NK-92 treated with Interleukin-12 subunit alpha and Interleukin-12 subunit beta, amount 100 ng/mL, for 24 hours (cell line): ENCODE data around the gene STING1.
"Not testable (repeated sequence)": the region's sequence is repeated elsewhere in the genome, so short reads cannot be mapped to it uniquely, and the experiment has no call there.

Source experiments
- DNase-seq: peaks from one replicate; lab custom pipeline; 2025; lab: John Stamatoyannopoulos, UW

Gene STING1

DNA sequence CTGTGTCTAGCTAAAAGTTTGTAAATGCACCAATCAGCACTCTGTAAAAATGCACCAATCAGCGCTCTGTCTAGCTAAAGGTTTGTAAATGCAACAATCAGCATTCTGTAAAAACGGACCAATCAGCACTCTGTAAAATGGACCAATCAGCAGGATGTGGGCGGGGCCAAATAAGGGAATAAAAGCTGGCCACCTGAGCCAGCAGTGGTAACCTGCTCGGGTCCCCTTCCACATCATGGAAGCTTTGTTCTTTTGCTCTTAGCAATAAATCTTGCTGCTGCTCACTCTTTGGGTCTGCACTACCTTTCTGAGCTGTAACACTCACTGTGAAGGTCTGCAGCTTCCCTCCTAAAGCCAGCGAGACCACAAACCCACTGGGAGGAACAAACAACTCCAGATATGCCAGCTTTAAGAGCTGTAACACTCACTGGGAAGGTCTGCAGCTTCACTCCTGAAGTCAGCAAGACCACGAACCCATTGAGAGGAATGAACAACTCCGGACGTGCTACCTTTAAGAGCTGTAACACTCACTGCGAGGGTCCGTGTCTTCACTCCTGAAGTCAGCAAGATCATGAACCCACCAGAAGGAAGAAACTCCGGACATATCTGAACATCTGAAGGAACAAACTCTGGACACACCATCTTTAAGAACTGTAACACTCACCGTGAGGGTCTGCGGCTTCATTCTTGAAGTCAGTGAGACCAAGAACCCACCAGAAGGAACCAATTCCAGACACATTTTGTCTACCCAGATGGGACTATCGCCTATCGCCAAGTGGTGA lies 20.7 kb upstream of the STING1 start:
- not testable (repeated sequence) for DNase-seq

DNA sequence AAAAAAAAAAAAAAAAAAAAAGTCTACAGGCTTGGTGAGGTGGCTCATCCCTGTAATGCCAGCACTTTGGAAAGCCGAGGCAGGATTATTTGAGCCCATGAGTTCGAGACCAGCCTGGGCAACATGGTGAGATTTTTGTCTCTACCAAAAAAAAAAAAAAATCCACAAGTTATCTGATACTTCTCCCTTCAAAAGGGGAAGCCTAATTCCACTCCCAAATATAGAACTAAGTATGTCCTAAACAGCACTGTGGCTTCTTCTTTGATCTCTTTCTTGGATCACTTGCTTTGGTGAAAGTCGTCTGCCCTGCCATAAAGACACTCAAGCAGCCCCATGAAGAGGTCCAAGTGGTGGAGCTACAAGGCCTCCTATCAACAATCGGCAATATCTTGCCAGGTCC lies 18.8 kb upstream of the STING1 start:
- no peak for DNase-seq

DNA sequence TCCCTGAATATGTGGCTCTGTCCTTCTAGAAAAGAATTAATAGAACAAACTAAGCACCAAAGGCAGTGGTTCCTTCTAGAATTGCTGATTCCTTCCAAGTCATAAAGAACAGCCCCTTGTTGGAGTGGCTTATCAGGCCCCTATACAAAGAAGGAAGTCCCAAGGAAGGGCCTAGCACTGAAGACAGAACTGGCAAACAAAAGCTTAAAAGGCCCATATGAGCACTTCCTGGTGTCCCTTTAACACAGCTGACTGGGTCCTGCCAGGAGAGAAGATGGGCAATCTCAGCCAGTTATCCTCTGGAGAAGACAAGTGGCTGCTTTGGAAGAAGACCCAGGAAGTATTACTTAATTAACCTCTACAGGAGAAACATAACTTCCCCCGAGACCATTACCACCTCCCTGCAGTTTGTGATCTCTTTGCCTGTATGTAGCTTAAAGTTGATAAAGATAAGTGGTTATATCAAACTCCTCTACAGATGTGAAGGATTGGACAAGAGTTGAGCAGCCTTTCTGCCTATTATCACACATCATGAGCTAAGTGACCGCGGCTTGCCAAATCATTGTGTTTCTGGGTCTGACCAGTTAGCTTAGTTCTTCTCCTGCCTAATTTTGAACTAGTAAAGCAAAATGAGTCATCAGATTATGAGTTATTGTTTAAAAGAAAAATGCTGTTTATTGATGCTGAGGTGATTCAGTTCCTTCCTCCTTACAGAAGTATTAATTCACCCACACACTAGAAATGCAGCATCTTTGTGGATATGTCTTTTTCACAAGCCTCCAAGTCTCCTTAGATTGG lies 13.3 kb upstream of the STING1 start:
- peak; percentile 6 for DNase-seq

DNA sequence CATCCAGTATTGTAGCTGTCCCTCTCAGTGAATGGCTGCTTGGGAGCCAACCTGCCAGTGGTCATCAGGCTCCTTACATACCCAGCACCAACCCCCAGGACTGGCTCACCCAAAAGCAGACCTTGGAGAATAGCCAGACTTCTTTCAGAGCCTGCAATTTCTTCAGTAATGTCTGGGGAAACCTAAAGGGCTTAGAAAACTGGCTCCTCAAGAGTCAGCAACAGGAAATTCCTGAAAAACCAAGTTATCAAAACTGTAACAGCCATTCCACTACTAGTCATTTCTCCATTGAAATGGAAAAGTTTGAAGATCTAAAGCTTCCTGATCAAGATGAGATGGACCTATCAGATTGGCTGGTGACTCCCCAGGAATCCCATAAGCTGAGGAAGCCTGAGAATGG lies 12.3 kb upstream of the STING1 start:
- DNase-seq, result no peak

DNA sequence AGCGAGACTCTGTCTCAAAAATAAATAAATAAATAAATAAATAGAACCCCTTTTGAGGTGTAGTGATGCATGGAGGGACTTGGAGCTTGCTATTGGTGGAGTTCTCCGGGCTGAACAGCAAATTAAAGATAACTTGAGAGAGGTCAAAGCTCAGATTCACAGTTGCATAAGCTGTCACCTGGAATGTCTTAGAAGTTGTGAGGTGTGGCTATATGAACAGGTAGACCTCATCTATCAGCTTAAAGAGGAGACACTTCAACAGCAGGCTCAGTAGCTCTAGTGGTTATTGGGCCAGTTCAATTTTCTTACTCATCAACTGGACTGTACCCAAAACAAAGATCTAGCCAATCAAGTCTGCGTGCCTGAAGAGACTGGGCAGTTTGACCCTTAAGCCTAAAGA lies 11.7 kb upstream of the STING1 start:
- no peak for DNase-seq

DNA sequence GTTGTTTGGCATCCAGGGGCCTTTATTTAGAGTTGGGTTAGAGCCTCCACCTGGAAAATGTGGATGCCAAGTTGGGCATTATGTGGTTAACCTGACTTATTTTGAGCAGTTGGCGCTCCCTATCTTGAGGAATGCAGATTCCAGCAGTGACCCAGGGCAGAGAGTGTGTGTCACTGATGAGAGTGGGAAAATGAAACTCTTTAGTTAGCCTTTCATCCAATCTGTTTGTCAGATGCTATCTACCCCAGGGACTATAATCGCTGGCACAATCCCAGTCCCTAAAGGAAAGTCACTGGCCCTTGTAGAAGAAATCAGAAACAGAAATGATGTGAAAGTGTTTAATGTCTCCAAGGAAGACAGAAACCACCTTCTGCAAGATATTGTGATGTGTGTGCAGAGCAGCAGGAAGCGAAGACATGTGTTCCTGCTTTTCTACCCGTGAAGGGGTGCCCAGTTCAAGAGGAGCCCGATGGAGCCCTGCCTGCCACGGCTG lies 10.2 kb upstream of the STING1 start:
- no peak for DNase-seq

DNA sequence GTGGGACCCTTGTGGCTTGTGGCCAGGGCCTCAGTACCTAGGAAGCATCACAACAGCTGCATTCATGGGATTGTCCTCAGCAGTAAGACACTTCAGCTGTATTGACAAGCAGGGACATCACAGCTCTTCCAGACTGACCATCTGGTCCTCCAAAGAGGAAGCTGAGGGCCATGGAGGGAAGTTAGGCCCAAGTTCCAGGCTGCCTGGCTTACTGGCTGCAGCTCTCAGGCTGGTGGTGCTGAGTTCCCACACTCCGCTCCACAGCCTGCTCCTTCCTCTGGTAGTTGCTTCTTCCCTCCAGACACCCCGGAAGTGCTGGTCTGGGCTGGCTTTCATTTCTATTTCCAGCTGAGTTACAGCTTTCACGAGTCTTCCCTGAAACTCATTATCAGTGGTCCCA lies 5.7 kb upstream of the STING1 start:
- DNase-seq, result no peak

DNA sequence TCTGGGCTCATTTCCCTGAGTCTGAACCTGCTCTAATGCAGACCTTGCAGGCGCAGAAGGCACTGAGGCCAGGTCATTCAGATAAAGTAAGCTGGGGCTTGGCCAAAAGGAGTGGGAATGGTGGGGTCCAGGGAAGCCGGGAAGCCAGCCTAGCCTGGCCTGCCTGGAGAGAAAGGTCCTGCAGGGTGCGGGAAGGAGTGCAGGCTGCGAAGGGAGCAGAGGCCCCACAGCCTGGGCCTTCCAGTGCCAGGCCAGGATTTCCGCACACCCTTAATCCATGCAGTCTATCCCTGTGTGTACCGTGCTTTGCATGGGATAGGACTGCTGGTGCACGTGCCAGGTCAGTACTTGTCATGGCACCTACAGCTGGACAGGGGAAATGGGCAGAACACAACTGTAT lies 3.6 kb upstream of the STING1 start:
- DNase-seq, result no peak

DNA sequence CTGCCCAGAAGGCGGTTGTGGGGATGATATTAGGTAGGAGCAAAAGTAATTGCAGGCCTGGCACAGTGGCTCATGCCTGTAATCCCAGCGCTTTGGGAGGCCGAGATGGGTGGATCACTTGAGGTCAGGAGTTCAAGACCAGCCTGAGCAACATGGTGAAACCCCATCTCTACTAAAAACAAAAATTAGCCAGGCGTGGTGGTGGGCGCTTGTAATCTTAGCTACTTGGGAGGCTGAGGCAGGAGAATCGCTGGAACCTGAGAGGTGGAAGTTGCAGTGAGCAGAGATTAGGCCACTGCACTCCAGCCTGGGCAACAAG lies 291 bp upstream of the STING1 start:
- not testable (repeated sequence) for DNase-seq

DNA sequence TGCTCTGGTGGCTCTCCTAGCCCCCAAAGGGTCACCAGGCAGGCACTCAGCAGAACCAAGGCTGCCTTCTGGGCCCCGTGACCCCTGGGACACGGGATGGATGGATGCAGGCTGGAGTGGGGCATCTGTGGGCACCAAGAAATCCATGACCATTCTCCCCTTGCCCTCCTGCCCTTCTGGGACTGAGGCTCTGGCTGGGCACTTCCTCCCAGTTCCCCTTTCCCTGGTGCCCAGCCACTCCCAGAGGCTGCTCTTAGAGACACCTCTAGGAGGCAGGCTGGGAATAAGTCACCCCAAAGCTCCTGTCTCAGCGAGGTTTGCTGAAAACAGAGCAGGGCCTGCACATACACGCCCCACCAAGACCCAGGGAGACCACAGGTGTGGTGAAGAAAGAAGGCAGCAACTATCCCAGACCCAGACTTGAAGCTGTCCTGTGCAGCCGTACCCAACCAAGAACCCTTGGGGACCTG lies 943 bp downstream of the STING1 start:
- no peak for DNase-seq

DNA sequence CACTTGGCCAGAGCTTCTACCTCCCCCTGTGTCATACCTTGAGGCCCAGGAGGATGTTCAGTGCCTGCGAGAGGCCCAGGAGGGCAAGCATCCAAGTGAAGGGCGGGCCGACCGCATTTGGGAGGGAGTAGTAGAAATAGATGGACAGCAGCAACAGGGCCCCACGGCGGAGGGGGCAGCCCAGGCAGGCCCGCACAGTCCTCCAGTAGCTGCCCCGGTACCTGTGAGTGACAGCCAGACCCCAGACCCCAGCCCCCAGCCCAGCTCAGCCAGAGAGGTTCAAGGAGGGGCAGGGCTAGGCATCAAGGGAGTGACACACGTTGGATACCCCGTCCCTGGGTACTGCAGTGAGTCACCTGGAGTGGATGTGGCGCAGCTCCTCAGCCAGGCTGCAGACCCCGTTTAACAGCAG lies 1.4 kb downstream of the STING1 start:
- no peak for DNase-seq

DNA sequence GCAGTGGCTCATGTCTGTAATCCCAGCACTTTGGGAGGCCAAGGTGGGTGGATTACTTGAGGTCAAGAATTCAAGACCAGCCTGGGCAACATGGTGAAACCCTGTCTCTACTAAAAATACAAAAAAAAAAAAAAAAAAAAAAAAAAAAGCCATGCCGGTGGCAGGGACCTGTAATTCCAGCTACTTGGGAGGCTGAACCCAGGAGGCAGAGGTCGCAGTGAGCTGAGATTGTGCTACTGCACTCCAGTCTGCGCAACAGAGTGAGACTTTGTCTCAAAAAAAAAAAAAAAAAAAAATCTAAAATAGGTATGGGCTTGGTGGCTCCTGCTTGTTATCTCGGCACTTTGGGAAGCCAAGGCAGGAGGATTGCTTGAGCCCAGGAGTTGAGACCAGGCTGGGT lies 2.8 kb downstream of the STING1 start:
- DNase-seq, result not testable (repeated sequence)

DNA sequence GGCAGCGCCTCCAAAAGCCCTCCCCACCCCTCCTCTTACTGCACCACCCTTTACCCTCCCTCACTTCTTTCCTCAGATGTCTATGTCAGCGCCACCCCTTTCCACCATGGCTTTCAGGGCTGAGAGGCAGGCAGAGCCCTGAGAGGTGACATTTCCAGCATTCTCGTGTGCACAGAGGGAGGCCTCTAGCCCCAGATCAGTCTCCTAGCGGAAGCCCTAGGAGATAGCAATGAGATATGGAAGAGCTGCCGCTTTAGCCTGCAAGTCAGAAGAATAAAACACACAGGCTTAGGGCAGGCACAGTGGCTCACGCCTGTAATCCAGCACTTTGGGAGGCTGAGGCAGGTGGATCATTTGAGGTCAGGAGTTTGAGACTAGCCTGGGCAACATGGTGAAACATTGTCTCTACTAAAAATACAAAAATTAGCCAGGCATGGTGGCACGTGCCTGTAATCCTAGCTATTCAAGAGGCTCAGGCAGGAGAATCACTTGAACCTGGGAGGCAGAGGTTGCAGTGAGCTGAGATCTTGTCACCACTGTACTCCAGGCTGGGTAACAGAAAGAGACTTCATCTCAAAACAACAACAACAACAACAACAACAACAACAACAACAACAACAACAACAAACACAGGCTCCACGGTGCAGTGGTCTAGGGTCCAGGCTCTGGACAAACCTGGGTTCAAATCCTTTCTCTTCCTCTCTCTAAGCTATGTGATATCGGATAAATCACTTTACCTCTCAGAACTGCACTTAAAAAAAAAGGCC lies 3.7 kb downstream of the STING1 start:
- DNase-seq, result not testable (repeated sequence)

DNA sequence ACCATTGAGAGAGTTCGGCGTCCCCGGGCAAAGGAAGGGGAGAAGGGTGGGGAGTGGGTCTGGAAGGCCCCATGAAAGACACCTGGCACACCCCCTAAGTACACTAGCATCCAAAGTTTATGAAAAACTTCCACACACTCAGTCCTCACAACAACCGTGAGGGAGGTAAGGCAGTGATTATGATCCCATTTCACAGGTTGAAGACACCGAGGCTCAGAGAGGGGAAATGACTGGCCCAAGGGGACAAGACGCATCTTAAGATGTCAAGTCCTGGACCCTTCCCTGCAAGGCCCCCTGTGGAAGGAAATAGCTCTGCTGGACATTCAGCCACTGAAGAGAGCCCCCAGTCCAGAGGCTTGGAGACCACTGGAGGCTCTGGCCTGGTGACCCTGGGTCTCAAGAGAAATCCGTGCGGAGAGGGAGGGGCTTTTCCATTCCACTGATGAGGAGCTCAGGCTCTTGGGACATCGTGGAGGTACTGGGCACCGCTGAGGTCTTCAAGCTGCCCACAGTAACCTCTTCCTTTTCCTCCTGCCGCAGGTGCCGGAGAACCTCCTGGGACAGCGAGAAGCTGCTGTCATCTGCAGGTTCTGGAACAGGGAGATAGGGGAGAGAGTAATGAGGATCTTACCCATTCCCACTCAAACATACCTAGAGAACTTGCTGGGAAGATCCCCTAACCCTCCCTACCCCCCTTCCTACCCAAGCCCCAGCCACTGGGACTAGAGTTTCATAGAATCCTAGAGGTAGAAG lies 6.5 kb downstream of the STING1 start:
- no peak for DNase-seq

DNA sequence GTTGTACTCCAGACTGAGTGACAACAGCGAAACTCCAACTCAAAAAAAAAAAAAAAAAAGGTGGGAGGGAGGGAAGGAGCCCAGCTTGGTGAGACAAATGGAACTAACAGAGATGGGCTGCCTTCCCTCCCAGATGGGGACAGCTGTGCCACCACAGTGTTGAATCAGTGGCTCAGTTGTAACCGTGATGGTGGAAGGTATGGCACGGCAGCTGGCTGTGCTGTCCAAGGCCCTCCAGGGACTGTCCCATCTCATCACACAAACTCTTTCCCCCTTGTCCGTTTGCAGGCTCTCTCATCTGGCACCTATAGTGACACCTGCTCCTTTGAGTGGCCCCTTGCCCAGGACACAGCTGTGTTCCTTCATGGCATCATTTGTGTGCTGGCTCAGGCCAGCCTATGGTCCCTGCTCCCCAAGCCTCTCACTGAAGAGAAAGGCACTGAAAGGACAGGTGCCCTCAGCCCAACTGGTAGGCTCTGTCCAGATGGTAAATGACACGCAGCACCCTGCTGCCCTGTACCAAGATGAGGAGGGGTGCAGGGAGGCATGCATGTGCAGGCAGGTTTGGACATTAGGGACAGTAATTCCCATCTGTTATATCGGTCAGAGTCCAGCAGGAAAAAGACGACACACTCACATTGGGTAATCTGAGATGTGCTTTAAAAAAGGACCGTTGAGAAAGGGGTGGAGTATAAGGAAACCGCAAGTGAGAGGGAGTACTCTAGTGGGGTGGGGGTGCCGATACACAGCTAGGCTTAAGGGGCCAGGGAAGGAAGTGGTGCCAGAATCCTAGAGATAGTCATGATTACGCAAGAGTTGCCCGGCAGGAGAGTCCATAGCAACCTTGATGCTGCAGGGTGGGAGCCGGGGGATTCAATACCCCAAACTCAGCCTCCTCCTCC lies 7.4 kb downstream of the STING1 start:
- no peak for DNase-seq

DNA sequence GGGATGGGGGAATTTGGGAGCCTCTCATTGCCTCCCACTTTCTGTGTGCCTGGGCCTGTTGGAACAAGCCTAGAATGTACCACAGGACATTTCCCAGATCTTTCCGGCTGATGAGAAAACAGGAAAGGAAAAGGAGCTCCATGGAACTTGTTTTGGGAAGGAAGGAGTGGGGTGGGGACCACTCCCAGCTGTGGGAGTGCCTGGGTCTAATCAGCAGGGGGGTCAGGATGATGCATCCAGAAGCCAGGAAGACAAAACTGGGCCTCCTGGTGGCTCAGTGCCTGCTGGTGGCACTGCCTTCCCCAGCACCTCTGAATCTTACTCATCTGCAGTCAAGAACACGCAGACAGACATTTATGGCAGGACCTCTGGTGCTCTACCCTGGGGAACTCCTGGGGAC lies 9.0 kb downstream of the STING1 start:
- DNase-seq, result no peak

DNA sequence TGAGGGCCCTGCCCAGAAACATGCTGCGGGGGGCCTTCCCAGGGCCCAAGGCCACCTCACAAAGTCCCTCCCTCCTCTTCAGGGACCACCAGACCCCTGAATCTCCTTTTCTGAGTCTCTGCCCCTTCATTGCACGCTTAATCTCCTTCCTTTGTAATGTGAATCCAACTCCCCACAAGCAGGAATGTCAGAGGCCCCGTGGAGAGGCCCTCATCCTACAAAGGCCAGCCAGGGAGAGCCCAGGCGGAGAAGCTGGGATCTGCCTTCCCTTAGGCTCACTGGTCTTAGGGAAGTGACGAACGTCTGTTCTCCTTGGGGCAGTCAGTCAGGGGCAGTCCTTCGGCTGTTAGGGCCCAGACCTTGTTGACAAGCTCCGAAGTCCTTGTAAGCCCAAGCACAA lies 9.5 kb downstream of the STING1 start:
- DNase-seq, result no peak

DNA sequence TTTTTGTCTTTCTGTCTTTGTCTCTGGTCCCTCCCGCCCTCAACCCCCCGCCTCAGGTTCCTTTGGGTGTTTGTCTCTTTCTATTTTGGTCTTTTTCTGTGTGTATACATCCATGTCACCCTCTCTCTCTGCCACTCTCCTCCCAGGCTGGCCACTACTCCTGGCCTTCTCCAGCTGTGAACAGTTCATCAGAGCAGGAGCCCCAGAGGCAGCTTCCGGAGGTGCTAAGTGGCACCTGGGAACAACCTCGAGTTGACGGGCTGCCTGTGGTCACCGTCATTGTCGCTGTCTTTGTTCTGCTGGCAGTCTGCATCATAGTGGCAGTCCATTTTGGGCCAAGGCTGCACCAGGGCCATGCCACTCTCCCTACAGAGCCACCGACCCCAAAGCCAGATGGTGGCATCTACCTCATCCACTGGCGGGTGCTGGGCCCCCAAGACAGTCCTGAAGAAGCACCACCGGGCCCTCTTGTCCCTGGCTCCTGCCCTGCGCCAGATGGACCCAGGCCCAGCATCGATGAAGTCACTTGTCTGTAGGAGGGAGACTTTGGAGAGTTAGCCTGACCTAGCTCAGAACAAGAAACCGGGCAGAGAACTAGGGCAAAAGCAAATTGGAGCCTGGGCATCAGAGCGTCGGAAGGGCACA lies 10.1 kb downstream of the STING1 start:
- DNase-seq, result no peak

DNA sequence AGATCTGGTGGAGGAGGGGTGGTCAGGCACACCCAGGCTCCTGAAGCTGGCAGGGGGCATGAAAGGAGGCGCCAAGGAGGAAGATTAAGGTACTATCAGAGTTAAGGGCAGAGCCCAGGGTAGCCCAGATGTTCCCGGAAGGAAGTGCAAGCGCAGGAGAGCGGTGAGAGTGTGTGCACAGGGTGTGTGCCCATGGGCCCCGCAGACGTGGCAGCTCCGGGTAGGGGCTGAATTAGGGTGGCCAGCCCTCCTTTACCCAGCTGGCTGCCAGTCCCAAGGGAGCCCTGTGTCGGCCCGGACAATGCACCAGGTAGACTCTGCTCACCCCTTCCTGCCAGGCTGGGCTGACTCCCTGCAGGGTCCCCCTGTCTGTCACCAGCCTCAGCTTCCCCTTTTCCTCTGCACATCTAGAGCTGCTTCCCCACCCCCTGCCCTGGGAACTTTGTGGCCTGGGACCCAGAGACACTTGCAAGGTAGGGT lies 11.7 kb downstream of the STING1 start, which contains the start of gene SMIM33:
SMIM33 (plus strand) TSS at position 184 of the 480 bp plus-strand sequence; CDS start at position 302, 118 bp downstream.
- no peak for DNase-seq

DNA sequence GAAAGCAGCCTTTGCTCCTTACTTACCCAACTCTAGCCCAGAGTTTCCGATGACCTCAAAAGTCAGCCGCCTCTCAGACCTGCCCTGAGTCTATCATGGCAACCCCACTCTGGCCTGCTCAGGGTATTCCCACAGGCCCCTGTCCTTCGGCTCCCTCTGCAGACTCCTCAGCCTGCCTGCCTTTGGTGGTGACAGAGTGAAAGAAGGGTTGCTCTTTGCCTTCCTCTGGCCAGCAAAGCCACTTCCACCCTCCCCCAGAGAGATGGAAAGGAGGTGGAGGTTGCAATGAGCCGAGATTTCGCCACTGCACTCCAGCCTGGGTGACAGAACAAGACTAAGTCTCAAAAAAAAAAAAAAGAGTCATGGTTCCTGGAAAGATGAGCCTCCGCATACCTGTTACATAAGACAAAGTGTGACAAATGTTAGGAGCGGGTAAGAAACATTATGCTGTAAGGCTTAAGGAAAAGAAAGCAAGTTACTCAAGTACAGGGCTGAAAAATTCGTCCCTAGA lies 14.1 kb downstream of the STING1 start:
- DNase-seq, result no peak
